ENCODE measurements around the gene PPP2R2C. TPM values are rescaled to one million over a fixed set of nuclear protein-coding genes. Genes with fewer than 3 reads are reported as not detected.

PPP2R2C gene
- total and polyA plus RNA-seq, 2 experiments from 2014 or later = 1.3 to 9.2 TPM

GRCh38 chr4:6277139-6277802 is 195.1 kb downstream of the PPP2R2C start (continued):
- TF ChIP-seq JUNB (IDR thresholded peaks at IDR 0.05; ENCODE audit: unreplicated experiment) (no peak), STAT1 (IDR thresholded peaks at IDR 0.05; ENCODE audit: unreplicated experiment) (no peak), CTCF (conservative IDR thresholded peaks at IDR 0.05; ENCODE audit: low read depth in 2 of 2) (no peak), POLR2AphosphoS5 (IDR thresholded peaks at IDR 0.05; ENCODE audit: low read depth) (no peak)
- TF ChIP-seq, protein P1, sequence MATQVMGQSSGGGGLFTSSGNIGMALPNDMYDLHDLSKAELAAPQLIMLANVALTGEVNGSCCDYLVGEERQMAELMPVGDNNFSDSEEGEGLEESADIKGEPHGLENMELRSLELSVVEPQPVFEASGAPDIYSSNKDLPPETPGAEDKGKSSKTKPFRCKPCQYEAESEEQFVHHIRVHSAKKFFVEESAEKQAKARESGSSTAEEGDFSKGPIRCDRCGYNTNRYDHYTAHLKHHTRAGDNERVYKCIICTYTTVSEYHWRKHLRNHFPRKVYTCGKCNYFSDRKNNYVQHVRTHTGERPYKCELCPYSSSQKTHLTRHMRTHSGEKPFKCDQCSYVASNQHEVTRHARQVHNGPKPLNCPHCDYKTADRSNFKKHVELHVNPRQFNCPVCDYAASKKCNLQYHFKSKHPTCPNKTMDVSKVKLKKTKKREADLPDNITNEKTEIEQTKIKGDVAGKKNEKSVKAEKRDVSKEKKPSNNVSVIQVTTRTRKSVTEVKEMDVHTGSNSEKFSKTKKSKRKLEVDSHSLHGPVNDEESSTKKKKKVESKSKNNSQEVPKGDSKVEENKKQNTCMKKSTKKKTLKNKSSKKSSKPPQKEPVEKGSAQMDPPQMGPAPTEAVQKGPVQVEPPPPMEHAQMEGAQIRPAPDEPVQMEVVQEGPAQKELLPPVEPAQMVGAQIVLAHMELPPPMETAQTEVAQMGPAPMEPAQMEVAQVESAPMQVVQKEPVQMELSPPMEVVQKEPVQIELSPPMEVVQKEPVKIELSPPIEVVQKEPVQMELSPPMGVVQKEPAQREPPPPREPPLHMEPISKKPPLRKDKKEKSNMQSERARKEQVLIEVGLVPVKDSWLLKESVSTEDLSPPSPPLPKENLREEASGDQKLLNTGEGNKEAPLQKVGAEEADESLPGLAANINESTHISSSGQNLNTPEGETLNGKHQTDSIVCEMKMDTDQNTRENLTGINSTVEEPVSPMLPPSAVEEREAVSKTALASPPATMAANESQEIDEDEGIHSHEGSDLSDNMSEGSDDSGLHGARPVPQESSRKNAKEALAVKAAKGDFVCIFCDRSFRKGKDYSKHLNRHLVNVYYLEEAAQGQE (IDR thresholded peaks at IDR 0.05; ENCODE audit: unreplicated experiment) = no peak

- ATAC-seq (no peak), DNase-seq (ENCODE audit: low spot score) (no peak)
- H3K4me1 ChIP-seq (ENCODE audit: insufficient read depth) = peaks cover 11% of the 10 kb centered on the region; the same call in 1 of the 2 replicates
- no peaks in the 10 kb centered on the region for H3K36me3 ChIP-seq (ENCODE audit: insufficient read depth)
- H3K27me3 ChIP-seq (ENCODE audit: insufficient read depth) = no peaks in the 10 kb centered on the region
- H4K20me1 ChIP-seq (replicated peaks; ENCODE audit: insufficient read depth) = peaks cover 3% of the 10 kb centered on the region; the same call in 1 of the 2 replicates
- no peak overlapping the region for H3K4me2 ChIP-seq
- H3K4me3 ChIP-seq = no peak overlapping the region
- no peak overlapping the region for H2AFZ ChIP-seq
- Mint-ChIP-seq H3K4me3 (no peak overlapping the region), H3K27me3 (ENCODE audit: insufficient read depth, low read depth, poor library complexity) (peaks cover 9% of the 10 kb centered on the region), H3K27ac (no peak overlapping the region), H3K36me3 (ENCODE audit: low read depth) (no peaks in the 10 kb centered on the region), H3K4me1 (peaks cover 24% of the 10 kb centered on the region), H3K9me3 (no peaks in the 10 kb centered on the region; the same call in 1 of the 3 replicates)
- H3K27ac ChIP-seq (ENCODE audit: low read depth) = no peak overlapping the region
- H3F3A ChIP-seq (replicated peaks; ENCODE audit: low read depth) = no peaks in the 10 kb centered on the region
- peaks cover 28% of the 10 kb centered on the region for H3K79me2 ChIP-seq (replicated peaks; ENCODE audit: insufficient read depth)
- no peaks in the 10 kb centered on the region for H3K9me2 ChIP-seq (ENCODE audit: insufficient read depth)
- TF ChIP-seq, protein P2, sequence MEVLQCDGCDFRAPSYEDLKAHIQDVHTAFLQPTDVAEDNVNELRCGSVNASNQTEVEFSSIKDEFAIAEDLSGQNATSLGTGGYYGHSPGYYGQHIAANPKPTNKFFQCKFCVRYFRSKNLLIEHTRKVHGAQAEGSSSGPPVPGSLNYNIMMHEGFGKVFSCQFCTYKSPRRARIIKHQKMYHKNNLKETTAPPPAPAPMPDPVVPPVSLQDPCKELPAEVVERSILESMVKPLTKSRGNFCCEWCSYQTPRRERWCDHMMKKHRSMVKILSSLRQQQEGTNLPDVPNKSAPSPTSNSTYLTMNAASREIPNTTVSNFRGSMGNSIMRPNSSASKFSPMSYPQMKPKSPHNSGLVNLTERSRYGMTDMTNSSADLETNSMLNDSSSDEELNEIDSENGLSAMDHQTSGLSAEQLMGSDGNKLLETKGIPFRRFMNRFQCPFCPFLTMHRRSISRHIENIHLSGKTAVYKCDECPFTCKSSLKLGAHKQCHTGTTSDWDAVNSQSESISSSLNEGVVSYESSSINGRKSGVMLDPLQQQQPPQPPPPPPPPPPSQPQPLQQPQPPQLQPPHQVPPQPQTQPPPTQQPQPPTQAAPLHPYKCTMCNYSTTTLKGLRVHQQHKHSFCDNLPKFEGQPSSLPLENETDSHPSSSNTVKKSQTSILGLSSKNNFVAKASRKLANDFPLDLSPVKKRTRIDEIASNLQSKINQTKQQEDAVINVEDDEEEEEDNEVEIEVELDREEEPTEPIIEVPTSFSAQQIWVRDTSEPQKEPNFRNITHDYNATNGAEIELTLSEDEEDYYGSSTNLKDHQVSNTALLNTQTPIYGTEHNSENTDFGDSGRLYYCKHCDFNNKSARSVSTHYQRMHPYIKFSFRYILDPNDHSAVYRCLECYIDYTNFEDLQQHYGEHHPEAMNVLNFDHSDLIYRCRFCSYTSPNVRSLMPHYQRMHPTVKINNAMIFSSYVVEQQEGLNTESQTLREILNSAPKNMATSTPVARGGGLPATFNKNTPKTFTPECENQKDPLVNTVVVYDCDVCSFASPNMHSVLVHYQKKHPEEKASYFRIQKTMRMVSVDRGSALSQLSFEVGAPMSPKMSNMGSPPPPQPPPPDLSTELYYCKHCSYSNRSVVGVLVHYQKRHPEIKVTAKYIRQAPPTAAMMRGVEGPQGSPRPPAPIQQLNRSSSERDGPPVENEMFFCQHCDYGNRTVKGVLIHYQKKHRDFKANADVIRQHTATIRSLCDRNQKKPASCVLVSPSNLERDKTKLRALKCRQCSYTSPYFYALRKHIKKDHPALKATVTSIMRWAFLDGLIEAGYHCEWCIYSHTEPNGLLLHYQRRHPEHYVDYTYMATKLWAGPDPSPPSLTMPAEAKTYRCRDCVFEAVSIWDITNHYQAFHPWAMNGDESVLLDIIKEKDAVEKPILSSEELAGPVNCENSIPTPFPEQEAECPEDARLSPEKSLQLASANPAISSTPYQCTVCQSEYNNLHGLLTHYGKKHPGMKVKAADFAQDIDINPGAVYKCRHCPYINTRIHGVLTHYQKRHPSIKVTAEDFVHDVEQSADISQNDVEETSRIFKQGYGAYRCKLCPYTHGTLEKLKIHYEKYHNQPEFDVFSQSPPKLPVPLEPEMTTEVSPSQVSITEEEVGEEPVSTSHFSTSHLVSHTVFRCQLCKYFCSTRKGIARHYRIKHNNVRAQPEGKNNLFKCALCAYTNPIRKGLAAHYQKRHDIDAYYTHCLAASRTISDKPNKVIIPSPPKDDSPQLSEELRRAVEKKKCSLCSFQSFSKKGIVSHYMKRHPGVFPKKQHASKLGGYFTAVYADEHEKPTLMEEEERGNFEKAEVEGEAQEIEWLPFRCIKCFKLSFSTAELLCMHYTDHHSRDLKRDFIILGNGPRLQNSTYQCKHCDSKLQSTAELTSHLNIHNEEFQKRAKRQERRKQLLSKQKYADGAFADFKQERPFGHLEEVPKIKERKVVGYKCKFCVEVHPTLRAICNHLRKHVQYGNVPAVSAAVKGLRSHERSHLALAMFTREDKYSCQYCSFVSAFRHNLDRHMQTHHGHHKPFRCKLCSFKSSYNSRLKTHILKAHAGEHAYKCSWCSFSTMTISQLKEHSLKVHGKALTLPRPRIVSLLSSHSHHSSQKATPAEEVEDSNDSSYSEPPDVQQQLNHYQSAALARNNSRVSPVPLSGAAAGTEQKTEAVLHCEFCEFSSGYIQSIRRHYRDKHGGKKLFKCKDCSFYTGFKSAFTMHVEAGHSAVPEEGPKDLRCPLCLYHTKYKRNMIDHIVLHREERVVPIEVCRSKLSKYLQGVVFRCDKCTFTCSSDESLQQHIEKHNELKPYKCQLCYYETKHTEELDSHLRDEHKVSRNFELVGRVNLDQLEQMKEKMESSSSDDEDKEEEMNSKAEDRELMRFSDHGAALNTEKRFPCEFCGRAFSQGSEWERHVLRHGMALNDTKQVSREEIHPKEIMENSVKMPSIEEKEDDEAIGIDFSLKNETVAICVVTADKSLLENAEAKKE (CRISPR knock-in tag; IDR thresholded peaks at IDR 0.05) = no peak
- TF ChIP-seq CREB1 (CRISPR knock-in tag; IDR thresholded peaks at IDR 0.05; ENCODE audit: low read depth) (no peak), ETS1 (IDR thresholded peaks at IDR 0.05) (no peak), EZH2phosphoT487 (IDR thresholded peaks at IDR 0.05; ENCODE audit: unreplicated experiment) (no peak)
Observed at GRCh38 chr4:6275898-6276806, 196.3 kb downstream of the PPP2R2C start.

Measured in GM23338 (cell line).